ENCODE measurements around the gene TIMP2.
"Not testable (repeated sequence)": the region's sequence is repeated elsewhere in the genome, so short reads cannot be mapped to it uniquely, and the experiment has no call there.

TIMP2 gene

GRCh38 chr17:78883089-78883532 is 42.1 kb downstream of the TIMP2 start:
- TF ChIP-seq, protein P1, sequence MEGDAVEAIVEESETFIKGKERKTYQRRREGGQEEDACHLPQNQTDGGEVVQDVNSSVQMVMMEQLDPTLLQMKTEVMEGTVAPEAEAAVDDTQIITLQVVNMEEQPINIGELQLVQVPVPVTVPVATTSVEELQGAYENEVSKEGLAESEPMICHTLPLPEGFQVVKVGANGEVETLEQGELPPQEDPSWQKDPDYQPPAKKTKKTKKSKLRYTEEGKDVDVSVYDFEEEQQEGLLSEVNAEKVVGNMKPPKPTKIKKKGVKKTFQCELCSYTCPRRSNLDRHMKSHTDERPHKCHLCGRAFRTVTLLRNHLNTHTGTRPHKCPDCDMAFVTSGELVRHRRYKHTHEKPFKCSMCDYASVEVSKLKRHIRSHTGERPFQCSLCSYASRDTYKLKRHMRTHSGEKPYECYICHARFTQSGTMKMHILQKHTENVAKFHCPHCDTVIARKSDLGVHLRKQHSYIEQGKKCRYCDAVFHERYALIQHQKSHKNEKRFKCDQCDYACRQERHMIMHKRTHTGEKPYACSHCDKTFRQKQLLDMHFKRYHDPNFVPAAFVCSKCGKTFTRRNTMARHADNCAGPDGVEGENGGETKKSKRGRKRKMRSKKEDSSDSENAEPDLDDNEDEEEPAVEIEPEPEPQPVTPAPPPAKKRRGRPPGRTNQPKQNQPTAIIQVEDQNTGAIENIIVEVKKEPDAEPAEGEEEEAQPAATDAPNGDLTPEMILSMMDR (conservative IDR thresholded peaks at IDR 0.05; ENCODE audit: low read depth, low read length), result no peak
- DNase-seq (ENCODE audit: low read depth), result peak; percentile 78
- peak overlapping the region; percentile 33 for H3K4me3 ChIP-seq (ENCODE audit: low read depth, low read length)

DNA sequence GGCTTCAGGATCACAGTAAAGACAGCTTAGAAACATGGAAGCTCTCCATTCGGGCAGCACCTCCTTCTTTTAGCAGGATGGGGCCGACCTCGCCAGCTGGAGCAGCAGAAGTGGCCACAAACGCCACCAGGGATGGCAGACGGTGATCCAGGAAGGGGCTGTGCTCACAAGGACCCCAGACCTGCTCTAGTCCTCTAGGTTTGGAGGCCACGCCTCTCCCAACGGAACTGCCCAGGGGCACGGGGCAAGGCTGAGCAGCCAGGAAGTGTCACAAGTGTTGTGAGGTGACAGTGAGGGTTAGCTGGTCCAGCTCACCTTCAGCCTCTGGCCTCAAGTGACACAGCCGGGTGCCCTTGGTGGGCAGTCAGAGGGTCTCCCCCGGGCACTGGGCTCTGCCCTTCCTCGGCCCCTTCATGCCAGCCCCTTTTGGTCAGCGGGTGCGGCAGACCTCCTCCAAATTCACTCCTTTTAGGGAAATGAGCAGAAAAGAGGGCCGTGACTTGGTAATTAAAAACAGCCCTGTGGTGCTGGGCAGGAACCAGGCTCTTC is 42.6 kb downstream of the TIMP2 start:
- no peak for DNase-seq (ENCODE audit: low read depth)
- TF ChIP-seq, protein P1 (conservative IDR thresholded peaks at IDR 0.05; ENCODE audit: low read depth, low read length), result no peak

DNA sequence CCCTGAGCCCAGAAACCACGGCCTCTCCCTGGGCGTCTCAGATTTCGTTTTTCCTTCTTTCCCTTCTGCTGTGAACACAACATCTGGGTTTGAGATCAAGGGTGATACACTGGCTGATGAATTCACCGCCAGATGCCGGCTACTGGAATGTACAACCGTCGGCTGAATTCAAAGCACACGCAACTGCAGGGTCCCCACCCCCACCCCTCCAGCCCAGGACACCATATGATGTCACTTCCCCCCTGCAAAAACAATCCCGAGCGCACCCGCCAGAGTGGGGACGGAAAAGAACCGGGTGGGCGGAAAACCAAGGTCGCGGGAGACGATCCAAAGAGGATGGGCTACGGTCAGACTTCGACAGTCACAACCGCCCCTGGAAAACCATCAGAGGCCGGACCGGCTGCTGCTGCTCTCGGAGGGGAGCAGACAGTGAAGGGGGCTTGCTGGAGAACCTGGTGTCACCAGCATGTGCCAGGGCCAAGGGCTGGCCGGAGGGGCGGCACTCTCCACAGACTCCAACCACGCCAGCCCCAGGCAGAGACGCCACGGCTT is 45.5 kb downstream of the TIMP2 start:
- TF ChIP-seq, protein P1 (conservative IDR thresholded peaks at IDR 0.05; ENCODE audit: low read depth, low read length), result no peak
- no peak overlapping the region for H3K4me3 ChIP-seq (ENCODE audit: low read depth, low read length)
- DNase-seq (ENCODE audit: low read depth), result peak; percentile 97

More for the DNA sequence above, 42.6 kb downstream of the TIMP2 start:
- H3K4me3 ChIP-seq (ENCODE audit: low read depth, low read length), result no peak overlapping the region

DNA sequence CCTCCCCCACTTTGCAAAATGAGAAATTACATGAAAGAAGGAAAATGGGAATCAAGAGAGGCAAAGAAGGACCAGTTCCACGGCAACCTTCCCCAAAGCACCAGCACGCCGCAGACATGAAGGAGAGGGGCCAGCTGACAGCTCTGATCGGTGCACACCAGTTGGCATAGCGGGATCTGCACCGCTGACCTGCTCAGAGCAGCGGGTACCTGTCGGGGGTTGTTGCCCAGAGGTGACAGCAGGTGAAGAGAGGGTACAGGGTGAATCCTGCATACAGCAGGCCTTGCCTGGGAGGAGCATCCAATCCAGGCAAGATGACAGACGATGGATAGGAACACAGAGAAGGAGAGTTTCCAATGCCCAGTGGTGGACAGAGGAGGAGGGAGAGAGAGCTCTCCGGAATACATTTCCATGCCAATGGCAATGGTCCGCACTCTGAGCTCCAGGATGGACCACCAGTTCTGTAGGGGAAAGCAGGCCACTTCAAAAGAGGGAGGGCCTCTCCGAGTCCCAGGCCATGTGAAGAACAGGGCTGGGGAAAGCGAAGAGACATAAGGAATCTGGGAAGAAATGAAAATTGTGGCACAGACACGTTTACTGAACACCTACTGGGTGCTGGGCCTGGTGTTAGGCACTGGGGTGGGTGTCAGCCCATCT is 46.2 kb downstream of the TIMP2 start:
- peak overlapping the region; percentile 17 for H3K4me3 ChIP-seq (ENCODE audit: low read depth, low read length)
- TF ChIP-seq, protein P1 (conservative IDR thresholded peaks at IDR 0.05; ENCODE audit: low read depth, low read length), result no peak
- no peak for DNase-seq (ENCODE audit: low read depth)

- H3K4me3 ChIP-seq (ENCODE audit: low read depth, low read length), result no peak overlapping the region
- TF ChIP-seq, protein P1 (conservative IDR thresholded peaks at IDR 0.05; ENCODE audit: low read depth, low read length), result no peak
- no peak for DNase-seq (ENCODE audit: low read depth)
These were observed 46.9 kb downstream of the TIMP2 start for GRCh38 chr17:78878261-78878660.

GRCh38 chr17:78876954-78877517 is 48.2 kb downstream of the TIMP2 start:
- not testable (repeated sequence) for DNase-seq (ENCODE audit: low read depth); H3K4me3 ChIP-seq (ENCODE audit: low read depth, low read length)

DNA sequence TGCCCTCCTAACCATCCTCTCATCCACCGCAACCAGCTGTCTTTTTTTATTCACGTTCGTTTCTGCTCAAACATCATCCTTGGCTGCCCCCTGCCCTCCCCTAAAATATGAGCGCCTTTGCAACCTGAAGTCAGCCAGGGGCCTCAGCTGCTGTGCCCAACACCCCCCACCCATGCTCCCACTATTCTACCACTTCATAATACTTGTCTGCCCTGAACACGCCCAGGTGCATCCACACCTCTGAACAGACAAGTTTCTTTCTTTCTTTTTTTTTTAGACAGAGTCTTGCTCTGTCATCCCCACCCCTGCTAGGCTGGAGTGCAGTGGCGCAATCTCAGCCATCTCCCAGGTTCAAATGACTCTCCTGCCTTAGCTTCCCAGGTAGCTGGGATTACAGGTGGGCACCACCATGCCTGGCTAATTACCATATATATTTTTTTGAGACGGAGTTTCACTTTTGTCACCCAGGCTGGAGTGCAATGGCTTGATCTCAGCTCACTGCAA is 49.0 kb downstream of the TIMP2 start:
- H3K4me3 ChIP-seq (ENCODE audit: low read depth, low read length), result no peak overlapping the region
- TF ChIP-seq, protein P1 (conservative IDR thresholded peaks at IDR 0.05; ENCODE audit: low read depth, low read length), result no peak

More for the DNA sequence above, 49.0 kb downstream of the TIMP2 start:
- no peak for DNase-seq (ENCODE audit: low read depth)

Data from choroid plexus epithelial cell (primary cell).